Muscle of back (tissue), 11 donors: ENCODE data around the gene SLC22A4. TPM values are rescaled to one million over a fixed set of nuclear protein-coding genes. Genes with fewer than 3 reads are reported as not detected.

Experiments
- DNase-seq, 3 donors: peaks; one replicate each; pipeline versions ENCODE4 v3.0.0 to v3.0.0-alpha.2; 2013
- polyA plus RNA-seq, 10 donors: library from polyadenylated mRNA; unstranded; fragments of 120-200 nt; gene quantifications; one replicate each; pipeline ENCODE4 v1.2.1, GENCODE V29; 2013; ENCODE audit not compliant: insufficient read length in 10 of 10

Gene SLC22A4
- polyA plus RNA-seq, 10 donors, result 2.9 to 5.2 (median 3.5) TPM

DNA sequence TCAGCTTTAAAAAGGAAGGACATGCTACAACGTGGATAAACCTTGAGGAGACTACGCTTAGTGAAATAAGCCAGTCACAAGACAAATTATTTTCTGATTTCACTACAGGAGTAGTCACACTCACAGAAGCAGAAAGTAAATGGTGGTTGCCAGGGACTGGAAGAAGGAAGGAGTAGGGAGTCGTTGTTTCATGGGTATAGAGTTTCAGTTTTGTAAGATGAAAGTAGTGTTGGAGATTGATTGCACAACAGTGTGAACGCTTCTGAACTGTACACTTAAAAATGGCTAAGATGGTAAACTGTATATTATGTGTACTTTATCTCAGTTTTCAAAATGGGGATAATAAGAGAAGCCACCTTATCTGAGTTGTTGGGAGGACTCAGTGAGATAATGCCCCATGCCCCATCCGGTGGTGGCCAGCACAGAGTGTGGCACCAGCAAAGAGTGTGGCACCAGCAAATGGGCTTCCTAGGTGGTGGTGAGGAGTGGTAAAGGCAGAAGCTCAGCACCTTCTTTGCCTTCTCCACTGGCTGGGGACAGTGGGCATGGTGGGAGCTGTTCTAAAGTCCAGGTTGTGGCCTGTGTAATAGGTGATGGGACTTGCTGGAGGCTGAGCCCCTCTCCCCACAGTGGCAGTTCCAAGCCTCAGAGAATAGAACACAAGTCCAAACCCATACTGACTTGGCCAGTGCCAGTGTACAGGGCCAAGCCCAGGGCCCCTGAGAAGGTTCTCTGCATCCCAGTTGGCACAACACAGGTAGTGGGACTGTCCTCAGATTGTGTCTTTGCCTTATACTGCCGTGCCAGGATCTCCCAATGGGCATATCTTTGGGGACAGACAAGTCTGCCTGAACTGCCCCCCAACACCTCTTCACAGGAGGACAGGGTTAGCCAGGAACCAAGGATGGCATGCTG is 4.4 kb downstream of the SLC22A4 start:
- DNase-seq, result no peak

DNA sequence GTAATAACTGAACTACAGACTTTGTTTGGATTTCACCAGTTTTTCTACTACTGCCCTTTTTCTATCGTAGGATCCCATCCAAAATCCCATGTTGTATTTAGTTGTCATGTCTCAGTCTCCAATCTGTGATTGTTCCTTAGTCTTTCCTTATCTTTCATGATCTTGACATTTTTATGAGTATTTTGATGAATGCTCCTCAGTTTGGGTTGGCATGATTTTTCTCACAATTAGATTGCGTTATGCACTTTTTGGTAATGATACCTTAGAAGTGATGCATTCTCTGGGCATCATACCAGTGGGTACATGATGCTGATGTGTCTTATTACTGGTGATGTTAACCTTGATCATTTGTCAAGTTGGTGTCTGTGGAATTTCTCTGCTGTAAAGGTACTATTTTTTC is 5.7 kb downstream of the SLC22A4 start:
- no peak for DNase-seq

DNA sequence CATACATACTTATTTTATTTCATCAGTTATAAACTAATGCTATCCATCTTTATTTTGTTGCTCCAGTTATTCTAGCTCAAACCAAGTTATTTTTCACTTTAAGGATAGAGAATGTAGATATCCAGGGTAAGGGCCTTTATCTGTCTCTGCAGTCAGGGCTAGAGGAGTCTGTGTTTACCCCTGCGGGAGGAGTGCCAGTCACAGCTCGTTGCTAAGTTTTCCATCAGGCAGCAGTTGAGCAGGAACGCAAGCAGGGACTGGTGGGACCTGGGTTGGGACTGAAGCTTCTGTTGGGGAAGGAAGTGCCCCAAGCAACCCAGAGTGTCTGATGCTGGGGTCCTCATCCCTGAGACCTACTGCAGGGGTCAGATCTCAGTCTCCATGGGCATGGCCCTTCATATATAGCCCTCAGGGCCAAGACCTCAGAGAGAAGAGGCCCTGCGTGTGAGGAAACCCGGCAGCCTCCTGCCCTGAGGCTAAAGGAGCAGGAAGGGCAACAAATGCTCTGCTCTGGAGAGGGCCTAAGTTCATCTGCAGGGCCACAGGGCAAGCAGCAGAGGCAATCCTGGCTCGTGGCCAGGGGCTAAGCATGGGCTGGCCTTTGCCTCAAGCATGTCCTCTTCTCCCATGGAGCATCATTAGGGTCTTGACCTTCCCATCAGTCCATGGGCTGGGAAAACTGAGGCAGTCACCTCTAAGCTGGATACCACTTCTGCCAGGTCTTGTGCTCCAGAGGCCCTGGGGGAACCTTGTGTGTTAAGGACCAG is 6.6 kb downstream of the SLC22A4 start:
- DNase-seq, result no peak

DNA sequence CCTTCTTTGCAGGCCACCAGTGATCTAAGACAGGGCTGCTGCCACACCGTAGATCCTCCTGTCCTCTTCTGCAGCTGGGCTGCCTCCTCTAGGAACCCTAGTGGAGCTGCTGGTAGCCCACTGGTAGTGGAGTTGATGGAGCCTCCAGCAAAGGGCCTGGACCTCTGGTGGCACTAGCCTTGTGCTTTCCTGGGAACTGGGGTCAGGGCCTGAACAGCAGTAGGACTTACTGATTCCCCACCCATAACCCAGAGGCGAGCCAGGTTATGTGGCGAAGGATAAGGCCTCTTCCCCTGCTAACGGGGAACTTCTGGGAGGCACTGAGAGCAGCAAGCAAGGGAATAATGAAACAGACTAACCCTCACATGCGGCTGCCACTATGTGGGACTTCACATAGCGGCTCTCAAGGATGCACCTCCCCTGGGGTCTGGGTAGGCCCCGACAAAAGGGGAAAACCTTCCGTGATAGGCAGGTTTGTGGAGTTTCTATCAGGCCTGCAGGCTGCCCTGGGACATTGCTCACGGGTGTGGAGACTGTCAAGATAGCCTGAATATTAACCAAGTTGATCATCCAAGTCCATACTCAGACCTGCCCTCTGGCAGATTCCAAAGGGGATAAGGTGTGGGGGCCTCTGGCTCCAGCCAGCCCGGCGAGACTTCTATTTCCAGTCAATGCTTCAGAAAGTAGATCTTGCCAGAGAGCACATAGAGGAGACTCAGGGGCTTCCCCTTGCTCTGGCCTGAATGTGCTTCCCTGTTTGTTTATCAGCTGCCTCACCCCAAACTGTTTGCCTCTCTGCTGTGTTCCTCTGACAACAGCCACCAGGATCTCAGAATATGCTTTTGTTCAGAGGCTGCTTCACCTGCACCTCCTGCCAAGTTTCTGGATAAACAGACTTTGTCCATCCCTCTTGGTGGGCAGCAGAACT is 7.4 kb downstream of the SLC22A4 start:
- no peak for DNase-seq

DNA sequence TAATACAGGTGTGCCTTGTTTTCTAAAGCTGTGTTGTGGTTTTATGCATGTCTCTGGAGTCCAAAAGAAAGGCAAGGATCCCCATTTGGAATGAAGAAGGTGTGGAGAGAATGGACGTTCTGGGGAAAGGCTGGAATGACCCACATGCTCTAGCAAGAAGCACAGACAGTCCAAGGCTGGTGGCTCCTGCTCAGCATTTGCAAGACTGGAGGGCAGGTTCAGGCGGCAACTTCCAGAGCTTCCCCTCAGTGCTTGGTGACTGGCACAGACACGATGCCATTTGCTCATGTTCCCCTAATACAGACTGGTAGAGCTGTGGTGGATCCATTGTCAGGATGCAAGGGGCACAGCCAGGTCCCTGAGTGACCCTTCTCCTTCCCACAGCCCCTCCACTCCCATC is 8.2 kb downstream of the SLC22A4 start:
- DNase-seq, result no peak

DNA sequence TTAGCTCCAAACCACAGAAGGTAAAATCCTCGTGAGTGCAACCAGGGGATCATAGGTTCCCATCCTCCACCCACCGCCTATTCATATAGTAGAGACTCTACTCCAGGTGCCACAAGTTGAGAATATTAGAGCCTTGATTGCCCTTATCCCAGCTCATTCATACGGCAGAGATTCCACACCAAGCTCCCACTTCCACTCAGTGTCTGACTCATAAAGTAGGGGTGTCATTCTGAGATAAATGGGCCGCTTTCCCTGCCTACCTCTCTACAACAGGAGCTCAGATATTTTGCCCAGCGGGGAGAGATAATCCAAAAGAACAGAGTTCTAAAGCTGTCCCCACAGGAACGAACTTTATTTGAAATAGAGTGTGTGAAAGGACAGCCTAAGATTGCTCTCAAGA is 9.4 kb downstream of the SLC22A4 start:
- no peak for DNase-seq

DNA sequence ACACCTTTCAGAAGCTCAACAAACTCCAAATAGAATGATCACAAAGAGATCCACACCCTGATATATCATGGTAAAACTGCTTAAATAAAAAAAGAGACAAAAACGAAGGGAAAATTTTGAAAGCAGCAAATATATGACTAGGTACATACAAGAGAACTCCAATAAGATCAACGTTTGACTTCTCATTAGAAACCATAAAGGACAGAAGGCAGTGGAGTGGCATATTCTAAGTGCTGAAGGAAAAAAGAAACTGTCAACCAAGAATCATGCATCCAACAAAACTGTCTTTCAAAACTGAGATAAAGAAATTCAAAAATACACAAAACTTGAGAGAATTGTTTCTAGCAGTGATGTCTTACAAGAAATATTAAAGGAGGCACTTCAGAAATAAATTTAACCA is 11.2 kb downstream of the SLC22A4 start:
- DNase-seq, result no peak

DNA sequence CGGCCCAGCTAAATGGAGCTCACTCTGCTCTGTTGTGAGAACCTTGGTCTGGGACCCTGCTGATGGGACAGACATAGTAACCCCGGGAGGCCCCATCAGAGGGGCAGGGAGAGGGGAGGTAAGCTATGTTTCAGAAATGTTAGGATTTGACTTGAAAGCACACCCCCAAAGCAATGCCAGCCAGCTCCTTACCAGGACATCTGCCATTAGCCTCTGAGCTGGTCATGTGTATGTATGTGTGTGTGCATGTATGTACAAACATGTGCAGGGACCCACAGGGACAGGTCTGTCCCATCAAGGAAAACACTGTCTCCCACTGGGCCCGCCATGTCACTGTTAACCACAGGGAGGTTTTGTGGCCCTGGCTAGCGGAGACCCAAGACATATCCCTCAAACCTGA is 14.5 kb downstream of the SLC22A4 start:
- DNase-seq, result no peak

DNA sequence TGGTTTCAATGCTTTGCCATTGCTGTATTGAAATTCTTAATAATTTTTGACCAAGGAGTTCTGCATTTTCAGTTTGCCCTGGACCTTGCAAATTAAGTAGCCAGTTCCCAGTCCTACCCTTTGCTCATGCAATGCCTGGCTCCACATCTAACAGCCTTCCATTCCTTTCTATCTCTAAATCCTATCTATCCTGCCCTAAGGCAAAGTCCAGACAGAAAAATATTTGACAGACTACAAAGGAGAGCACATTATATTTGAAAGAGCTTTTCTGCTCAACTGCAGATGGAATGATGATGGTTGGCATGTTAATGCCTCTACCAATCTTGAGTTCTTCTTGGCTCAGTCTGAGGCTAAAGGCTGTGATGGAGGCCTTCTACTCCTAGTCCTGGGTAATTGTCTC is 15.5 kb downstream of the SLC22A4 start:
- DNase-seq, result no peak

DNA sequence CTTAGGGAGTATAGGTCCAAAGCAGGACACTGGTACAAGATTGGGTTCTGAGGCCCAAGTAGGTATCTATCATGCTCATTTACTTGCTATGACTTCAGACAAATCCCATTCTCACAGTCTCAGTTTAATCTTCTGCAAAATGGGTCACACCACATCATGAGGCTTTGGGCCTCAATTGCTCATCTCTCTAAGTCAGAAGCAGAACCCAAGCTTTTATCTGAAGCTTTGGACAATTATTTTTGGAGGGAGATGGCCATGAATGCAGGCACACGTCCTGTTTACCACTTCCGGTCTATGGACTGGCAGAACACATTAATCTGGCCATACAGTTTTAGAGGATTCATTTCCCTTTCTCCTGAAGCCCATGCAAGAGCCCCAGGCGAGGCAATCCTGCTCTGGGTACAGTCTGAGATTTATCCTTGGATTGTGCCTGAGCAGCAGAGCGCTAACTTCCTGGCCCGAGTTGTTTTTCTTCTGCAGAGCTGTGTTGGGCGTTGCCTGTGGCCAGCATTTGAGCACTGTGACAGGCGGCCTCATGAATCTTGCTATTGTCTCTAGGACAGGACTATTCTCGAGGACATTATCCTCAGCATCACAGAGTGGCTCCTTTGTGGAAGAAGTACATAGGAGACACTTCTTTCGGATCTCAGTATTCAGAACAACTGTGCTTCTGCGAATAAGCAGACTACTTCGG is 16.1 kb downstream of the SLC22A4 start:
- peak in 1 of 3 donors; percentile 38 for DNase-seq

DNA sequence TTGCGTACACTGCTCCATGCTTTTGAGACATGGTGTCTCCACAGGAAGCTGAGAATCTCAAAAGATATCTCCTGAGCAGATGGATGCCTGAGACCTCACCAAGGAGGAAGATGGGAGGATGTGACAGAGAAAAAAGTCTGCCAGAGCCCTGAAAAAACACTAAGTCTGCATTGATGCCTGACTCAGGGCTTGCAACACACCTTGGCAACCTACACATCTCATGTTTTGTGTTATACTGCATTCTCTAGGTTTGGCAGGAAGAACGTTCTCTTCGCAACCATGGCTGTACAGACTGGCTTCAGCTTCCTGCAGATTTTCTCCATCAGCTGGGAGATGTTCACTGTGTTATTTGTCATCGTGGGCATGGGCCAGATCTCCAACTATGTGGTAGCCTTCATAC is 19.2 kb downstream of the SLC22A4 start:
- no peak for DNase-seq

DNA sequence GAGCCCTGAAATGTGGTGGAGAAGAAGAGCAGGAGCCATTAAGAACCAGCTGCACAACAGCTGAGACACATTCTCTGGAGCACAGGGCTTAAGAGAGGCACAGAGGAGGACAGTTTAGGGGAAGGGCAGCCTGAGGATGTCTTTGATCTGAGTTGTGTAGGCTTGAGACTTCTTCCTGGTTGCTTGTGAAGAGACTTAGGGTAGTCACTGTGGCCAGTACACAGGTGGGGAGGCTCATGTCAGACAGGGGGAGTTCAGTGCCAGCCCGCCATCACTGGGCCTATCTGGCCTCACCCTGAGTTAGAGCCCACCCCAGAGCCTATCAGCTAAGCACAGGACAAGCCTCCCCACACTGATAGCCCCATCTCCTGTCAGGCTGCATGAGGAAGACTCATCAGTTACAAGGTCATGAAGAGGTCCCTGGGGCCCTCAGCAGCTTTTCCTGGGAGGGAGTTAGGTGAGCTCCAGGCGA is 19.8 kb downstream of the SLC22A4 start:
- DNase-seq, result no peak

DNA sequence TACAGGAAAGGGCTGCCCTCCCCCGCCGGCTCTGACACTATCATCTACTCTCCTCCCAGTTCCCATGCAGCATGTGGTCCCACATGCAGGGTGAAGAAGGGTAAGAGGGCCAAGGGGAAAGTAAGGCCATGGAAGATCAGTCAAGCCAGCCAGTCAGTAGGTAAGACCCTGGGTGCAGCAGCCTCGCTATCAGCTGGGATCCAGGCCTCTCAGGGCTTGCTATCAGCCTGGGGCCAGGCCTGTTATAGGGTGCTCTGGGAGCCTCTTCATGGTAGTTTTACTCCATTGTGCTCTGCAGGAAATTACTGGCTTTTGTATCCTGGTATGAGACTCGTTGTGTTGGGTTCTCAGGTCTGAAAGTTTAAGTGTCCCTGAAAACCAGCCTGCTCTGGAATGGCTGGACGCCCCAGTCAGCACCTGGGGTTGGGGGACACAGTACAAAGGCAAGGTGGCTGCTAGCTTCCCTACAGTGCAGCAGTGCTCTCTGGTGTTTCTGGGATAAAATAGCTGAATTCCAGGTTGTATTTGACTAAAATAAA is 21.4 kb downstream of the SLC22A4 start:
- DNase-seq, result no peak

DNA sequence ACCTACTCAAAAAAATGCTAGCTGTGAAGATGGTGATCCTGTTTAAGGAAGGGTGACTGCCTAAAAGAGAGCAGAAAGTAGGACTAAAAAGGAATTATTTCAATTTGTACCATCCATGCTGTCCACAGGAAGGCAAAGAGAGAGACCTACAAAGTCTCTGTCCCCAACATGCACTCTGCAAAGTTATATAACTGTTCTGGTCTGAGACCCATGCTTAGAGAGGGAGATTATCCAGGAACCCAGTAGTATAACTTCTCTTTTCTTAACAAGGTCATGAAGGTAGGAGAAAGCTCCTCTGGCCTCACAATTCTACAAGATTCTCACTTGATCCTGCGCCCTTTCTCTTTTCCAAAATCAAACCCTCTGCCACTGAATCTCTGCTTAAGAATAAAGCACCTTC is 25.8 kb downstream of the SLC22A4 start:
- DNase-seq, result no peak

DNA sequence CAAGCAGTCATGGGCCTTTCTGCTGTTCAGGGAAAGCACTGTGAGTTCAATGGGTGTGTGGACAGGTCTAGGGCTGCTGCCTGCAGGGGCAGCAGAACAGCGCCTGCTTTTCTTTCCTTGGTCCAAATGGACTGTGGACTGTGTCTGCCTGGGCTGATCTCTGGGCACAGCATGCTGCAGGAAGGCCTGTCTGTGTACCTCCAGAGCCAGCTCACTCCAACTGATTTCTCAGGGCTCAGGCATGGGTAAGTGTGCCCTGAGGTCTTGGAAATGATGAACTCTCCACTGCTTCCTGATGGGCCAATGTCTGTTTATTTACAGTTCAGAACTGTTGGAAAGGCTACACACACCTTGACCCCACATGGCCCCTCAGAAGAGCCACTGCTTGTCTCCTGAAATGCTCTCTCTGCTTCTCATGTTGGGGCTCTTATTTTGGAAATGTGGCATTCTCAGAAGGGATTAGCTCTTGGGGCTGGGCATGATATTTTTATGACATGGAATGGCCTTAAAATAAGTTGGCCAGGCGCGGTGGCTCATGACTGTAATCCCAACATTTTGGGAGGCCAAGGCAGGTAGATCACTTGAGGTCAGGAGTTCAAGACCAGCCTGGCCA is 27.0 kb downstream of the SLC22A4 start:
- DNase-seq, result no peak

DNA sequence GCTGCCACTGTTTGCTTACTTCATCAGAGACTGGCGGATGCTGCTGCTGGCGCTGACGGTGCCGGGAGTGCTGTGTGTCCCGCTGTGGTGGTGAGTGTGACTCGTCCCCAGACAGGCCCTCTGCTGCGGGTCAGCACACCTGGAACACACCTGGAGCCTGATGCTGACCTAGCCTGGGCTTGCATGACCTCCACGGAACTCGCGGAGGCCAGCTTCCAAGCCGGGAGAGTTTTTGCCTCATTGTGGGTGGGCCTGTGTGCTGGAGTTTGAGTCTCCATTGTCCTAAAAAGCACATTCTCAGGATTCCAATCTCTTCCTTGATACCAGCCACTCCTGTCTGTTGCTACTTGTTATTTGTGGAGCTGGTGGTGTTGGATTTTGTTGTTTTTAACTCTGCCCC is 28.1 kb downstream of the SLC22A4 start:
- DNase-seq, result no peak

DNA sequence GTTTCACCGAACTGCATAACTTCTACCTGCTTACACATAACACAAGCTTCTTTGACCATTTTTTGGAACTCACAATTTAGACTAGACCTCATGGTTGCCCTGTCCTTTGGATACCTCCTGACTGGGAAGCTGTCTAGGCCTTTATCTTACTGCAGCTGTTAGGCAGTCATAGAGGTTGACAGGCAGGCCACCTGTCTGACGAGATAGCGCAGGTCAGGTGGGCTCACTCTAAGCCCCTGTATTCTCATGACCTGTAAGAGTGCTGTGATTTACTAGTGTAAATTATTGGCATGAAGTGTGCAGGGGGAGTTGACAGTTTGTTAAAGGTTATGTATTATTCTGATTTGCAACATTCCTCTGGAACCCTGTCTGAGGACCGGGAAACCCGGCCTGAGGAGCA is 29.0 kb downstream of the SLC22A4 start:
- DNase-seq, result no peak

DNA sequence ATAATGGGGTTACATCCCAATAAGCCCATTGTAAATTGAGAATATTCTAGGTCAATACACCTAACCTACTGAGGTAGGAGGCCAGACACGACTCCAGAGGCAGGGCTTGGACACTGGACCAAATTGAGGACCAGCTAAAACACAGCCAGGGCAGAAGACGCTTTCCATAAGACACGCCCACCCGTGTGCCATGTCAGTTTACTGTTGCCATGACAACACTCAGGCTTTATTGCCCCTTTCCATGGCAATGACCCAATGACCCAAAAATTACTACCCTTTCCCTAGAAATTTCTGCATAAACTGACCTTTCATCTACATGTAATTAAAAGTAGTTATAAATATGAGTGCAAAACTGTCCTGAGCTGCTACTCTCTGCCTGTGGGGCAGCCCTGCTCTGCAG is 31.5 kb downstream of the SLC22A4 start:
- DNase-seq, result no peak

DNA sequence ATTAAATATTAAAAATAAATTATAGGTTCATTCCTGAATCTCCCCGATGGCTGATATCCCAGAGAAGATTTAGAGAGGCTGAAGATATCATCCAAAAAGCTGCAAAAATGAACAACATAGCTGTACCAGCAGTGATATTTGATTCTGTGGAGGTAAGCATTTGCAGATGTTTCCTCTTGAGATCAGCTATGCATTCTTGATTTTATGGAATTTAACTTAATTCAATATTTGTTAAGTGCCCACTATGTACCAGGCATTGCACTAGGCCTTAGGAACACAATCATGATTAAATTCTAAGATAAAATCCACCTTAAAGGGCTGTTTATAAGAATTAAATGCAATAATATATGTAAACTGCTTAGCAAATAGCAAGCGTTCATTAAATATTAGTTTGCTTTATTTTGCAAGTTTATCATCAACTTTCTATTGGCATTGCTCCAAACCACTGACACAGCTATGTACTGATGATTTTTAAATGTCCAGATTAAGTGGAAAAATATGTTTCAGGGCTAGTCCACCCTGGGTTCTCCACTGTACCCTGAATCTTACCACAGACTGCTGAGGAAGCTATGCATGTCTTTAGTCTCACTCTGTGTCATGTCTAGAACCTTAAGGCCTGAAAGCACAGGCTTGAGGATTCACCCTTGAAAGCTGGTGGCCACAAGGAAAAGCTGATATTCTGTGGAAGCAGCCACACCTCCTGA is 33.2 kb downstream of the SLC22A4 start:
- DNase-seq, result peak in 2 of 3 donors; percentile 44 to 55

DNA sequence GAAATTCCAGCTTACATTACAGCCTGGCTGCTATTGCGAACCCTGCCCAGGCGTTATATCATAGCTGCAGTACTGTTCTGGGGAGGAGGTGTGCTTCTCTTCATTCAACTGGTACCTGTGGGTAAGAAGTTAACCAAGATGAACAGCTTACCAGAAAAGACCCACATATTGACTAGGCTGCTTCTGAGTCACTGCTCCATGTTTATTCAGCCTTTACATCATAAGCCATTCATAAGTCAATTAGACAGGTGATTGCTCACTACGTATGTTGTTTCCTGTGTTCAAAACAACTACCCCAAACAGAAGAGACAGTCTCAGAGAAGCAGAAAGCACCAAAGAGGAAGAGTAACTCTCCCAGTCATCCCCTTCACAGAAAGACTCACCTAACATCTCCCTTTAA is 40.6 kb downstream of the SLC22A4 start:
- no peak for DNase-seq
